Measurements from ENCODE around the gene LRRC17.

Gene LRRC17, protein sequence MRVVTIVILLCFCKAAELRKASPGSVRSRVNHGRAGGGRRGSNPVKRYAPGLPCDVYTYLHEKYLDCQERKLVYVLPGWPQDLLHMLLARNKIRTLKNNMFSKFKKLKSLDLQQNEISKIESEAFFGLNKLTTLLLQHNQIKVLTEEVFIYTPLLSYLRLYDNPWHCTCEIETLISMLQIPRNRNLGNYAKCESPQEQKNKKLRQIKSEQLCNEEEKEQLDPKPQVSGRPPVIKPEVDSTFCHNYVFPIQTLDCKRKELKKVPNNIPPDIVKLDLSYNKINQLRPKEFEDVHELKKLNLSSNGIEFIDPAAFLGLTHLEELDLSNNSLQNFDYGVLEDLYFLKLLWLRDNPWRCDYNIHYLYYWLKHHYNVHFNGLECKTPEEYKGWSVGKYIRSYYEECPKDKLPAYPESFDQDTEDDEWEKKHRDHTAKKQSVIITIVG

DNA sequence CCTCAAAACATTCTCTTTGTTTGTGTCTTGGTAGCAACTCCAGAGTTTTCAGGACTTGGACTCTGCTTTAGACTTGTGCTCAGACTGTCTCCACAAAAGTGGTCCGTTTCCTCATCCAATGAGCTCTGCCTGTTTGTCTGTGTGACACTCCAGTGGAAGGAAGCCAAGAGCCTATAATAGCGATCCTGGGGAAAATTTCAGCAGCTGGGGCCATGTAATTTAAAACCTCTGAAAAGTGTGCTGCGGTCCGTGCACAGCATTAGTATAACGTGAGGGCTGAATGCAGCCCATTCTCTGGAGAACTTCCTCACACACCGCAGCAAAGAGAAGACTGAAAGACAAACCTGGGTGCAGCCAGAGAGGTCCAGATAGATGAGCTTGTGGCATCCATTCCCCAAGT lies at the start of gene LRRC17:
Gene LRRC17, plus strand, starts transcription at position 259 of the 400 bp plus-strand sequence. CDS start 20,914 bp downstream, outside the sequence.
- H3K4me3 ChIP-seq (ENCODE audit: low read depth, low read length), result peak within 1 kb of the TSS; percentile 52
- ChIA-PET CTCF (no interaction called here), POLR2A (interaction anchor here (1.7 kb wide), 1 partner anchor 22 kb away, joined by 13 read pairs; no protein-coding TSS in a partner anchor)
- TF ChIP-seq, protein P1, sequence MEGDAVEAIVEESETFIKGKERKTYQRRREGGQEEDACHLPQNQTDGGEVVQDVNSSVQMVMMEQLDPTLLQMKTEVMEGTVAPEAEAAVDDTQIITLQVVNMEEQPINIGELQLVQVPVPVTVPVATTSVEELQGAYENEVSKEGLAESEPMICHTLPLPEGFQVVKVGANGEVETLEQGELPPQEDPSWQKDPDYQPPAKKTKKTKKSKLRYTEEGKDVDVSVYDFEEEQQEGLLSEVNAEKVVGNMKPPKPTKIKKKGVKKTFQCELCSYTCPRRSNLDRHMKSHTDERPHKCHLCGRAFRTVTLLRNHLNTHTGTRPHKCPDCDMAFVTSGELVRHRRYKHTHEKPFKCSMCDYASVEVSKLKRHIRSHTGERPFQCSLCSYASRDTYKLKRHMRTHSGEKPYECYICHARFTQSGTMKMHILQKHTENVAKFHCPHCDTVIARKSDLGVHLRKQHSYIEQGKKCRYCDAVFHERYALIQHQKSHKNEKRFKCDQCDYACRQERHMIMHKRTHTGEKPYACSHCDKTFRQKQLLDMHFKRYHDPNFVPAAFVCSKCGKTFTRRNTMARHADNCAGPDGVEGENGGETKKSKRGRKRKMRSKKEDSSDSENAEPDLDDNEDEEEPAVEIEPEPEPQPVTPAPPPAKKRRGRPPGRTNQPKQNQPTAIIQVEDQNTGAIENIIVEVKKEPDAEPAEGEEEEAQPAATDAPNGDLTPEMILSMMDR (IDR thresholded peaks at IDR 0.05; ENCODE audit: insufficient read depth, low read length, missing control alignments), result no peak
- DNase-seq (ENCODE audit: low read depth, low spot score), result no peak

DNA sequence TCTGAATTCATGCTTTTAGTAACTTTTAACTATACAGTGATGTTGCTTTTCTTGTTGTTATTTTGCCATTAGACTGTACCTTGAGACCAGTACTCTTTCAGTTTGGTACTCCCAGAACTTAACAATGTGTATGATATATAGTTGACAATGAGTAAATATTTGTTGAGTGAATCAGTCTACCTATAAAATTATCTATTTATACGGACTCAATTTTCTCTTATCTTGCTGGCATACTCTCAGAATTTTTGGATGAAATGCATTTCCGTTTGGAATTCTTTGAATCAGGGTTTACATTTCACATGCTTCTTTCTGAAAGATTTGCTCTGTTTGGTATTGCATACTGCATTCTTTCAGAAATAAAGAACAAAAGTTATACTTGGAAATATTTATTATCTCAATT lies 47.8 kb upstream of the LRRC17 start:
- POLR2A ChIA-PET, result no interaction called here
- no peak overlapping the region for H3K4me3 ChIP-seq (ENCODE audit: low read depth, low read length)
- CTCF ChIA-PET, result no interaction called here
- TF ChIP-seq, protein P1 (IDR thresholded peaks at IDR 0.05; ENCODE audit: insufficient read depth, low read length, missing control alignments), result no peak
- no peak for DNase-seq (ENCODE audit: low read depth, low spot score)

DNA sequence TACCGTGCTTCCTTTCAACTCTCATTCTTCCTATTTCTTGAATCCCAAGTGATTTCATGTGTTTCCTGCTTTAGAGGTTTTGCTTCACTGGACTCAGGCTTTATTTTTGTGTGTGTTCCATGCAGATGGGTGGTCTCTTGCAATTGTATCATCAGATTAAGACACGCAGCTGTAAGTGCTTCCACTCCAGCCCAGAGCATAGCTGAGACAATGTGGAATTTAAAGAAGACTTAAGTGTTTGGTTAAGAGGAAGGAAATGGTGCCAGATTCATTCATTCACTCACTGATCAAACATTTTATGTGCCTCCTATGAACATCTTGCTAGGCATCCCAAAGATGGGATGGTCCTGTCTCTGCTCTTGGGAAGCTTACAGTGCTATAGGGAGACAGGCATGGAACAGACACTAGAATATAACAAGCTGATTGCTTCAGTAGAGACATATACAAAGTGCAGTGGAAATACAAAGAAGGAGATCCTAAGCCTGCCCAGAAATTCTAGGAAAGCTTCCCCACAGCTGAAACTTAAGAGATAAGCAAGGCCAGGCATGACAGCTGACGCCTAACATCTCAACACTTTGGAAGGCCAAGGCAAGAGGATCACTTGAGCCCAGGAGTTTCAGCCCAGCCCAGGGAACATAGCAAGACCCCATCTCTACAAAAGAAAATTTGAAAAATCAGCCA lies 46.1 kb upstream of the LRRC17 start:
- ChIA-PET POLR2A (no interaction called here), CTCF (interaction anchor here (0.8 to 1.7 kb wide), 2 partner anchors 9 to 16 kb away, joined by 3 read pairs; no protein-coding TSS in a partner anchor)
- TF ChIP-seq, protein P1 (IDR thresholded peaks at IDR 0.05; ENCODE audit: insufficient read depth, low read length, missing control alignments), result no peak
- no peak overlapping the region for H3K4me3 ChIP-seq (ENCODE audit: low read depth, low read length)
- DNase-seq (ENCODE audit: low read depth, low spot score), result no peak

DNA sequence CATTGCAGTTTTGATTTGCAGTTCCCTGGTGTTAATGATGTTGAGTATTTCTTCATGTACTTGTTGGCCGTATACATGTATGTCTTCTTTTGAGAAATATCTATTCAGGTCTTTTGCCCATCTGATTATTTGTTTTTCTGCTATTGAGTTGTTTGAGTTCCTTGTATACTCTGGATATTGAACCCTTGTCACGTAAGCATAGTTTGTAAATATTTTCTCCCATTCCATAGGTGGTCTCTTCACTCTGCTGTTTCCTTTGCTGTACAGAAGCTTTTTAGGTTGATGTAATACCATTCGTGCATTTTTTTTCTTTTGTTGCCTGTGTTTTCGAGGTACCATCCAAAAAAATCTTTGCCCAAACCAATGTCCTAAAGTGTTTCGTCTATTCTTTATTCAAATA lies 43.6 kb upstream of the LRRC17 start:
- TF ChIP-seq, protein P1 (IDR thresholded peaks at IDR 0.05; ENCODE audit: insufficient read depth, low read length, missing control alignments), result no peak
- CTCF ChIA-PET, result no interaction called here
- POLR2A ChIA-PET, result no interaction called here

DNA sequence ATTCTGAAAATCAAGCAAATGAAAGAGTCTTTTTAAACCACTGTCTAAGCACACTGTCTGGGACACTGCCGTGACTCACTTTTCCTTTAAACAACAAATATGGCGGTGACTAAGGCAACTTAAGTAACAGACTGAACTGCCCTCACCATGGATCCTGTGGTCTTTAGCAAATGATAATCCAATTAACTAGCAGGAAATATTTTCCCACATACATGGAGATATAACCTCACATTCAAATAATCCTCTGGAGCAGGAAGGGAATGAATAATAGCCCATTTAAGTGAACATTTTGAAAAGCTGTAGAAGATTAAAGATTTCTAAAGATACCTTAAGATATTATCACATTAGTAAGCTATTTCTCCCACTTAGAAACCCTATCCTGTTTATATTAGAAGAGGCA lies 40.3 kb upstream of the LRRC17 start:
- ChIA-PET POLR2A (interaction anchor here (1.0 kb wide), 1 partner anchor 18 kb away, joined by 5 read pairs; no protein-coding TSS in a partner anchor), CTCF (interaction anchor here (1.2 to 2.7 kb wide), 3 partner anchors 9 to 190 kb away, joined by 3 to 11 read pairs (median 3); no protein-coding TSS in a partner anchor)
- no peak overlapping the region for H3K4me3 ChIP-seq (ENCODE audit: low read depth, low read length)
- peak; percentile 93 for DNase-seq (ENCODE audit: low read depth, low spot score)
- TF ChIP-seq, protein P1 (IDR thresholded peaks at IDR 0.05; ENCODE audit: insufficient read depth, low read length, missing control alignments), result no peak

More for the DNA sequence above, 43.6 kb upstream of the LRRC17 start:
- DNase-seq (ENCODE audit: low read depth, low spot score), result no peak
- H3K4me3 ChIP-seq (ENCODE audit: low read depth, low read length), result no peak overlapping the region
